HEK293 (cell line): Measurements from ENCODE around the gene COL12A1.

Experiments
- BCL11A ChIP-seq: fragments of 450-650 bp; formaldehyde crosslinking; IDR thresholded peaks from 2 replicates; pipeline ENCODE4 v1.5.1; 2016; ENCODE audit warnings: low read depth, missing biosample characterization, missing genetic modification characterization
- GLIS2 ChIP-seq: fragments of 450-650 bp; formaldehyde crosslinking; IDR thresholded peaks from 2 replicates; pipeline ENCODE4 v1.5.1; 2016; ENCODE audit warnings: missing biosample characterization, missing genetic modification characterization
- KLF16 ChIP-seq: fragments of 450-650 bp; formaldehyde crosslinking; IDR thresholded peaks from 2 replicates; pipeline ENCODE4 v1.5.1; 2017; ENCODE audit warnings: missing biosample characterization, missing genetic modification characterization
- KLF17 ChIP-seq: fragments of 450-650 bp; formaldehyde crosslinking; IDR thresholded peaks from 2 replicates; pipeline ENCODE4 v1.5.1; 2016; ENCODE audit warnings: missing biosample characterization, missing genetic modification characterization
- KLF7 ChIP-seq: fragments of 450-650 bp; formaldehyde crosslinking; IDR thresholded peaks from 2 replicates; pipeline ENCODE4 v1.5.1; 2016; ENCODE audit warnings: missing biosample characterization, missing genetic modification characterization, borderline replicate concordance
- SP2 ChIP-seq: fragments of 450-650 bp; formaldehyde crosslinking; IDR thresholded peaks from 2 replicates; pipeline ENCODE4 v1.5.1; 2016; ENCODE audit warnings: missing biosample characterization, missing genetic modification characterization
- TRIM28 ChIP-seq: IDR thresholded peaks from 2 replicates; pipeline ENCODE4 v1.6.1; 2011; ENCODE audit warnings: low read length, control low read depth, borderline replicate concordance
- ZBTB17 ChIP-seq: fragments of 450-650 bp; formaldehyde crosslinking; IDR thresholded peaks from 2 replicates; pipeline ENCODE4 v1.5.1; 2016; ENCODE audit warnings: missing biosample characterization, missing genetic modification characterization
- ZFP69B ChIP-seq: fragments of 450-650 bp; formaldehyde crosslinking; IDR thresholded peaks from 2 replicates; pipeline ENCODE4 v1.5.1; 2016; ENCODE audit warnings: missing biosample characterization, missing genetic modification characterization
- ZNF48 ChIP-seq: fragments of 450-650 bp; formaldehyde crosslinking; IDR thresholded peaks from 2 replicates; pipeline ENCODE4 v1.5.1; 2016; ENCODE audit warnings: missing biosample characterization, missing genetic modification characterization
- ZNF530 ChIP-seq: fragments of 450-650 bp; formaldehyde crosslinking; IDR thresholded peaks from 2 replicates; pipeline ENCODE4 v1.5.1; 2016; ENCODE audit warnings: low read depth, missing biosample characterization, missing genetic modification characterization
- ZNF548 ChIP-seq: fragments of 450-650 bp; formaldehyde crosslinking; IDR thresholded peaks from 2 replicates; pipeline ENCODE4 v1.5.1; 2016; ENCODE audit warnings: missing biosample characterization, missing genetic modification characterization
- ZNF580 ChIP-seq: fragments of 450-650 bp; formaldehyde crosslinking; IDR thresholded peaks from 2 replicates; pipeline ENCODE4 v1.5.1; 2016; ENCODE audit warnings: missing biosample characterization, missing genetic modification characterization
- ZNF610 ChIP-seq: fragments of 450-650 bp; formaldehyde crosslinking; IDR thresholded peaks from 2 replicates; pipeline ENCODE4 v1.5.1; 2016; ENCODE audit warnings: missing biosample characterization, missing genetic modification characterization, borderline replicate concordance
- ZNF692 ChIP-seq: fragments of 450-650 bp; formaldehyde crosslinking; IDR thresholded peaks from 2 replicates; pipeline ENCODE4 v1.5.1; 2016; ENCODE audit warnings: missing biosample characterization, missing genetic modification characterization
- ZNF701 ChIP-seq: fragments of 450-650 bp; formaldehyde crosslinking; IDR thresholded peaks from 2 replicates; pipeline ENCODE4 v1.5.1; 2016; ENCODE audit warnings: missing biosample characterization, missing genetic modification characterization
- ZNF792 ChIP-seq: fragments of 450-650 bp; formaldehyde crosslinking; IDR thresholded peaks from 2 replicates; pipeline ENCODE4 v1.5.1; 2016; ENCODE audit warnings: missing biosample characterization, missing genetic modification characterization
- ZNF843 ChIP-seq: fragments of 450-650 bp; formaldehyde crosslinking; IDR thresholded peaks from 2 replicates; pipeline ENCODE4 v1.5.1; 2016; ENCODE audit warnings: missing biosample characterization, missing genetic modification characterization
- ZSCAN30 ChIP-seq: fragments of 450-650 bp; IDR thresholded peaks from 2 replicates; pipeline ENCODE4 v1.5.1; 2018; ENCODE audit warnings: missing biosample characterization, mild to moderate bottlenecking, missing genetic modification characterization, moderate library complexity
- TF ChIP-seq, protein P1 (sequence below): fragments of 450-650 bp; formaldehyde crosslinking; IDR thresholded peaks from 2 replicates; pipeline ENCODE4 v1.5.1; 2017; ENCODE audit warnings: missing biosample characterization, mild to moderate bottlenecking, missing genetic modification characterization, moderate library complexity
- TF ChIP-seq, protein P2 (sequence below): fragments of 450-650 bp; IDR thresholded peaks from 2 replicates; pipeline ENCODE4 v1.5.1; 2018; ENCODE audit warnings: missing biosample characterization, mild to moderate bottlenecking, missing genetic modification characterization
- TF ChIP-seq, protein P3 (sequence below): fragments of 450-650 bp; formaldehyde crosslinking; IDR thresholded peaks from 2 replicates; pipeline ENCODE4 v1.5.1; 2016; ENCODE audit warnings: missing biosample characterization, missing genetic modification characterization
- TF ChIP-seq, protein P4 (sequence below): fragments of 450-650 bp; formaldehyde crosslinking; IDR thresholded peaks from 2 replicates; pipeline ENCODE4 v1.5.1; 2017; ENCODE audit warnings: missing biosample characterization, missing genetic modification characterization
- TF ChIP-seq, protein P5 (sequence below): fragments of 450-650 bp; formaldehyde crosslinking; IDR thresholded peaks from 2 replicates; pipeline ENCODE4 v1.5.0; 2017; ENCODE audit warnings: missing biosample characterization, missing genetic modification characterization, borderline replicate concordance

Gene COL12A1

DNA sequence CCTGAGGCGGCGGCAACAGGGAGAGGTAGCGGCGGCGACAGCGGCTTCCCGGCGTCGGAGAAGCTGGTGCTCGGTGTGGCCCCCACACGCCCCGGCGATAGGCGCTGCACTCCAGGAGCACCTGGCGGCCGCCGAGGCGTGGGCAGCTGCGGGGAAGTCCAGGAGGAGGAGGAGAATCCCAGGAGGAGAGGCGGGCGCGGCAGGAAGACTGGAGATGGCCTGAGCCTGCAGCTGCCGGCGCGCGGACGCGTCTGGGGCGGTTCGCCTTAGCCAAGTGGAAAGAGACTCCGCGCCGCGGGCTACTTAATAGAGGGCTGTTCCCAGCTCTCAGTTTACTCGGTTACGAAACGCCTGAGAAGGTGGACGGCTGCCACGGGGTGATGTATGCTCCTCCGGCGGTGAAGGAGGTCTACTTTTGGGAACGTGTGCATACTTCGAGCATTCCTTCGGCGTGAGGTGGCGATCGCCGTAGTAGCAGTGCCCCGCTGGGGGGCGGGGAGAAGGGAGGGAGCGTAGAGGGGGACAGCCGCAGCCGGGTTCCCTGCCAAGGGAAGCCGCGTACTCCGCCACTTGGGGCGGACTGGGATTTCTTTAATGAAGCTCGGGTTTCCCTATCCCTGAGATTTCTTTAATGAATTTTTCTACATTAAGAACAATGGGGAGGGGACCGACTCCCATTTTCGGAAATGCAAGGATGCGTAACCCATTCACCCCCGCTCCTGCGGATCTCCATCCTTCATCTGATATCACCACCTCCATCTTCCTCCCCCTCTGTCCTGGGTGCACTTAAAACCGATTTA, at the start of gene COL12A1 (continued):
- TF ChIP-seq BCL11A (tag by site-specific recombination) (peak; percentile 74; the same call in 1 of the 2 replicates), ZNF530 (tag by site-specific recombination) (no peak), TRIM28 (no peak), ZNF48 (no peak), SP2 (tag by site-specific recombination) (peak; percentile 70), ZFP69B (tag by site-specific recombination) (peak; percentile 72; the same call in 1 of the 2 replicates), ZNF548 (tag by site-specific recombination) (no peak), KLF16 (tag by site-specific recombination) (peak; percentile 78; the same call in 1 of the 2 replicates), ZNF792 (no peak), ZBTB17 (tag by site-specific recombination) (peak; percentile 65; the same call in 1 of the 2 replicates), ZNF692 (tag by site-specific recombination) (peak; percentile 70; the same call in 1 of the 2 replicates), GLIS2 (tag by site-specific recombination) (peak; percentile 81), ZSCAN30 (tag by site-specific recombination) (0 out of 2 replicates have a peak, but pooled peaks have one; percentile 37), ZNF610 (tag by site-specific recombination) (no peak), ZNF580 (no peak), KLF17 (tag by site-specific recombination) (peak; percentile 77; the same call in 1 of the 2 replicates), ZNF843 (tag by site-specific recombination) (peak; percentile 54; the same call in 1 of the 2 replicates), KLF7 (0 out of 2 replicates have a peak, but pooled peaks have one; percentile 7), ZNF701 (no peak)
- TF ChIP-seq, protein P1, sequence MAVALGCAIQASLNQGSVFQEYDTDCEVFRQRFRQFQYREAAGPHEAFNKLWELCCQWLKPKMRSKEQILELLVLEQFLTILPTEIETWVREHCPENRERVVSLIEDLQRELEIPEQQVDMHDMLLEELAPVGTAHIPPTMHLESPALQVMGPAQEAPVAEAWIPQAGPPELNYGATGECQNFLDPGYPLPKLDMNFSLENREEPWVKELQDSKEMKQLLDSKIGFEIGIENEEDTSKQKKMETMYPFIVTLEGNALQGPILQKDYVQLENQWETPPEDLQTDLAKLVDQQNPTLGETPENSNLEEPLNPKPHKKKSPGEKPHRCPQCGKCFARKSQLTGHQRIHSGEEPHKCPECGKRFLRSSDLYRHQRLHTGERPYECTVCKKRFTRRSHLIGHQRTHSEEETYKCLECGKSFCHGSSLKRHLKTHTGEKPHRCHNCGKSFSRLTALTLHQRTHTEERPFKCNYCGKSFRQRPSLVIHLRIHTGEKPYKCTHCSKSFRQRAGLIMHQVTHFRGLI (tag by site-specific recombination): peak; percentile 13; the same call in 1 of the 2 replicates
- TF ChIP-seq, protein P2, sequence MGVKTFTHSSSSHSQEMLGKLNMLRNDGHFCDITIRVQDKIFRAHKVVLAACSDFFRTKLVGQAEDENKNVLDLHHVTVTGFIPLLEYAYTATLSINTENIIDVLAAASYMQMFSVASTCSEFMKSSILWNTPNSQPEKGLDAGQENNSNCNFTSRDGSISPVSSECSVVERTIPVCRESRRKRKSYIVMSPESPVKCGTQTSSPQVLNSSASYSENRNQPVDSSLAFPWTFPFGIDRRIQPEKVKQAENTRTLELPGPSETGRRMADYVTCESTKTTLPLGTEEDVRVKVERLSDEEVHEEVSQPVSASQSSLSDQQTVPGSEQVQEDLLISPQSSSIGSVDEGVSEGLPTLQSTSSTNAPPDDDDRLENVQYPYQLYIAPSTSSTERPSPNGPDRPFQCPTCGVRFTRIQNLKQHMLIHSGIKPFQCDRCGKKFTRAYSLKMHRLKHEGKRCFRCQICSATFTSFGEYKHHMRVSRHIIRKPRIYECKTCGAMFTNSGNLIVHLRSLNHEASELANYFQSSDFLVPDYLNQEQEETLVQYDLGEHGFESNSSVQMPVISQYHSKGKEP (tag by site-specific recombination): 0 out of 2 replicates have a peak, but pooled peaks have one; percentile 3
- TF ChIP-seq, protein P3, sequence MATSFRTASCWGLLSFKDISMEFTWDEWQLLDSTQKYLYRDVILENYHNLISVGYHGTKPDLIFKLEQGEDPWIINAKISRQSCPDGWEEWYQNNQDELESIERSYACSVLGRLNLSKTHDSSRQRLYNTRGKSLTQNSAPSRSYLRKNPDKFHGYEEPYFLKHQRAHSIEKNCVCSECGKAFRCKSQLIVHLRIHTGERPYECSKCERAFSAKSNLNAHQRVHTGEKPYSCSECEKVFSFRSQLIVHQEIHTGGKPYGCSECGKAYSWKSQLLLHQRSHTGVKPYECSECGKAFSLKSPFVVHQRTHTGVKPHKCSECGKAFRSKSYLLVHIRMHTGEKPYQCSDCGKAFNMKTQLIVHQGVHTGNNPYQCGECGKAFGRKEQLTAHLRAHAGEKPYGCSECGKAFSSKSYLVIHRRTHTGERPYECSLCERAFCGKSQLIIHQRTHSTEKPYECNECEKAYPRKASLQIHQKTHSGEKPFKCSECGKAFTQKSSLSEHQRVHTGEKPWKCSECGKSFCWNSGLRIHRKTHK (tag by site-specific recombination): no peak
- TF ChIP-seq, protein P4, sequence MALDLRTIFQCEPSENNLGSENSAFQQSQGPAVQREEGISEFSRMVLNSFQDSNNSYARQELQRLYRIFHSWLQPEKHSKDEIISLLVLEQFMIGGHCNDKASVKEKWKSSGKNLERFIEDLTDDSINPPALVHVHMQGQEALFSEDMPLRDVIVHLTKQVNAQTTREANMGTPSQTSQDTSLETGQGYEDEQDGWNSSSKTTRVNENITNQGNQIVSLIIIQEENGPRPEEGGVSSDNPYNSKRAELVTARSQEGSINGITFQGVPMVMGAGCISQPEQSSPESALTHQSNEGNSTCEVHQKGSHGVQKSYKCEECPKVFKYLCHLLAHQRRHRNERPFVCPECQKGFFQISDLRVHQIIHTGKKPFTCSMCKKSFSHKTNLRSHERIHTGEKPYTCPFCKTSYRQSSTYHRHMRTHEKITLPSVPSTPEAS (tag by site-specific recombination): peak; percentile 29; the same call in 1 of the 2 replicates
- TF ChIP-seq, protein P5, sequence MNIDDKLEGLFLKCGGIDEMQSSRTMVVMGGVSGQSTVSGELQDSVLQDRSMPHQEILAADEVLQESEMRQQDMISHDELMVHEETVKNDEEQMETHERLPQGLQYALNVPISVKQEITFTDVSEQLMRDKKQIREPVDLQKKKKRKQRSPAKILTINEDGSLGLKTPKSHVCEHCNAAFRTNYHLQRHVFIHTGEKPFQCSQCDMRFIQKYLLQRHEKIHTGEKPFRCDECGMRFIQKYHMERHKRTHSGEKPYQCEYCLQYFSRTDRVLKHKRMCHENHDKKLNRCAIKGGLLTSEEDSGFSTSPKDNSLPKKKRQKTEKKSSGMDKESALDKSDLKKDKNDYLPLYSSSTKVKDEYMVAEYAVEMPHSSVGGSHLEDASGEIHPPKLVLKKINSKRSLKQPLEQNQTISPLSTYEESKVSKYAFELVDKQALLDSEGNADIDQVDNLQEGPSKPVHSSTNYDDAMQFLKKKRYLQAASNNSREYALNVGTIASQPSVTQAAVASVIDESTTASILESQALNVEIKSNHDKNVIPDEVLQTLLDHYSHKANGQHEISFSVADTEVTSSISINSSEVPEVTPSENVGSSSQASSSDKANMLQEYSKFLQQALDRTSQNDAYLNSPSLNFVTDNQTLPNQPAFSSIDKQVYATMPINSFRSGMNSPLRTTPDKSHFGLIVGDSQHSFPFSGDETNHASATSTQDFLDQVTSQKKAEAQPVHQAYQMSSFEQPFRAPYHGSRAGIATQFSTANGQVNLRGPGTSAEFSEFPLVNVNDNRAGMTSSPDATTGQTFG (tag by site-specific recombination): no peak
